ENCODE results near the gene METTL17. TPM values are rescaled to one million over a fixed set of nuclear protein-coding genes. Genes with fewer than 3 reads are reported as not detected.
A peak's percentile ranks its signal among the peaks of the same experiment; 100 is the strongest.
"Not testable (repeated sequence)": the region's sequence is repeated elsewhere in the genome, so short reads cannot be mapped to it uniquely, and the experiment has no call there.

METTL17 gene
- total RNA-seq, 1 donor from 2014 or later, result 95.9 TPM

DNA sequence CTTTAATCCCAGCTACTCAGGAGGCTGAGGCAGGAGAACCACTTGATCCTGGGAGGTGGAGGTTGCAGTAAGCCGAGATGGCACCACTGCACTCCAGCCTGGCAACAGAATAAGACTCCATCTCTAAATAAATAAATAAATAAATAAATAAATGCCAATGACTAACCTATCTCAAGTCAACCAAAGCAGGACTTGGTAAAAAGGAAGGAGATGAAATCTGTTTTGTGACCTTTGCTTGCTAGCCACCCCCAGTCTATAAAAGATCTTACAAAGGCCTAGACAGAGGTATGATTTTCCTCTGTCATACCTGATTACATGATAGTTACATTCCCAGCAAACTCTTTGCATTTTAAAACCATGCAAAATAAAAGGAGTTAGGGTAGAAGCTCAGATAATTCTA lies 13.5 kb upstream of the METTL17 start:
- Mint-ChIP-seq H3K36me3 (ENCODE audit: insufficient read depth) (no peaks in the 10 kb centered on the region), H3K4me1 (ENCODE audit: low read depth) (peaks cover 2% of the 10 kb centered on the region), H3K4me3 (ENCODE audit: low read depth) (no peak overlapping the region), H3K27ac (no peak overlapping the region), H3K27me3 (peaks cover 24% of the 10 kb centered on the region), H3K9me3 (ENCODE audit: low read depth) (no peaks in the 10 kb centered on the region)
- DNase-seq (ENCODE audit: low spot score, unreplicated experiment), result no peak
- no peak for TF ChIP-seq CTCF (IDR thresholded peaks at IDR 0.05; ENCODE audit: unreplicated experiment)

GRCh38 chr14:20978687-20979086 lies 11.1 kb upstream of the METTL17 start:
- TF ChIP-seq CTCF (IDR thresholded peaks at IDR 0.05; ENCODE audit: unreplicated experiment), result no peak
- no peak for DNase-seq (ENCODE audit: low spot score, unreplicated experiment)
- no peak overlapping the region for H3K27ac Mint-ChIP-seq
- H3K4me3 Mint-ChIP-seq (ENCODE audit: low read depth), result no peak overlapping the region
- peaks cover 4% of the 10 kb centered on the region for H3K27me3 Mint-ChIP-seq
- no peaks in the 10 kb centered on the region for H3K4me1 Mint-ChIP-seq (ENCODE audit: low read depth)
- H3K9me3 Mint-ChIP-seq (ENCODE audit: low read depth), result no peaks in the 10 kb centered on the region
- H3K36me3 Mint-ChIP-seq (ENCODE audit: insufficient read depth), result no peaks in the 10 kb centered on the region

DNA sequence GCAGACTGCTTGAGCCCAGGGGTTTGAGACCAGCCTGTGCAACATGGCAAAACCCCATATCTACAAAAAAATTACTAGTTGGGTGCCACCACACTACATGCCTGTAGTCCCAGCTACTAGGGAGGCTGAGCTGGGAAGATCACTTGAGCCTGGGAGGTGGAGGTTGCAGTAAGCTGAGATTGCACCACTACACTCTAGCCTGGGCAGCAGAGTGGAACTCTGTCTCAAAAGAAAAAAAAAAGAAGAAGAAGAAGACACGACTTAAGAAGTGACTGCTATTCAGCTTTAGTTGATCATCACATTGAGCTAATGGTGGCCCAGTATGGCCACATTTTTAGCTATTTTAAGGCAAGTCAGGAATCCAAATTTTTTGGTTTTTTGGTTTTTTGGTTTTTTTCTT lies 8.9 kb upstream of the METTL17 start:
- no peaks in the 10 kb centered on the region for H3K36me3 Mint-ChIP-seq (ENCODE audit: insufficient read depth)
- TF ChIP-seq CTCF (IDR thresholded peaks at IDR 0.05; ENCODE audit: unreplicated experiment), result no peak
- no peaks in the 10 kb centered on the region for H3K4me1 Mint-ChIP-seq (ENCODE audit: low read depth)
- no peaks in the 10 kb centered on the region for H3K9me3 Mint-ChIP-seq (ENCODE audit: low read depth)
- no peak for DNase-seq (ENCODE audit: low spot score, unreplicated experiment)
- no peak overlapping the region for H3K4me3 Mint-ChIP-seq (ENCODE audit: low read depth)
- no peak overlapping the region for H3K27ac Mint-ChIP-seq
- H3K27me3 Mint-ChIP-seq, result peaks cover 3% of the 10 kb centered on the region

- Mint-ChIP-seq H3K4me3 (ENCODE audit: low read depth) (no peak overlapping the region), H3K27me3 (peaks cover 3% of the 10 kb centered on the region), H3K27ac (peak overlapping the region; percentile 55), H3K9me3 (ENCODE audit: low read depth) (no peaks in the 10 kb centered on the region), H3K36me3 (ENCODE audit: insufficient read depth) (no peaks in the 10 kb centered on the region), H3K4me1 (ENCODE audit: low read depth) (no peaks in the 10 kb centered on the region)
- no peak for TF ChIP-seq CTCF (IDR thresholded peaks at IDR 0.05; ENCODE audit: unreplicated experiment)
- DNase-seq (ENCODE audit: low spot score, unreplicated experiment), result no peak
Observed at GRCh38 chr14:20982646-20983369, 7.0 kb upstream of the METTL17 start.

DNA sequence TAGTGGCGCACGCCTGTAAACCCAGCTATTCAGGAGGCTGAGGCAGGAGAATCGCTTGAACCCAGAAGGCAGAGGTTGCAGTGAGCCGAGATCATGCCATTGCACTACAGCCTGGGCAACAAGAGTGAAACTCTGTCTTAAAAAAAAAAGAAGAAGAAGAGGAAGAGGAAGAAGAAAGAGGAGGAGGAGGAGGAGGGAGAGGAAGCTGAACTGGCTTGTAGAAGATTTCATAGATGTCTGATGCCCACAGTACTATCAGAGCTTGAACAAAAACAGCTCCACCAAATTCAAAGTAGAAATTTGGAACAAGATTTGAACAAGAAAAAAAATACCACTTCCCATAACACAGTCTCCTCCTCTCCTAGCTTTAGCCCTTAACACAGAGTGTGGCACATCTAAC lies 4.1 kb upstream of the METTL17 start:
- H3K9me3 Mint-ChIP-seq (ENCODE audit: low read depth); DNase-seq (ENCODE audit: low spot score, unreplicated experiment); H3K4me3 Mint-ChIP-seq (ENCODE audit: low read depth); H3K27ac Mint-ChIP-seq; H3K36me3 Mint-ChIP-seq (ENCODE audit: insufficient read depth); H3K27me3 Mint-ChIP-seq; H3K4me1 Mint-ChIP-seq (ENCODE audit: low read depth): not testable (repeated sequence)

GRCh38 chr14:20986811-20987210 lies 3.0 kb upstream of the METTL17 start:
- Mint-ChIP-seq H3K9me3 (ENCODE audit: low read depth) (no peaks in the 10 kb centered on the region), H3K36me3 (ENCODE audit: insufficient read depth) (peaks cover 2% of the 10 kb centered on the region), H3K4me1 (ENCODE audit: low read depth) (peaks cover 9% of the 10 kb centered on the region), H3K27me3 (no peaks in the 10 kb centered on the region), H3K4me3 (ENCODE audit: low read depth) (no peak overlapping the region), H3K27ac (no peak overlapping the region)
- no peak for DNase-seq (ENCODE audit: low spot score, unreplicated experiment)
- TF ChIP-seq CTCF (IDR thresholded peaks at IDR 0.05; ENCODE audit: unreplicated experiment), result no peak
